HG03460 (cell line): Measurements from ENCODE around the gene HDGFL3.

Source experiments
- ATAC-seq: cut with Tn5 transposase; IDR thresholded peaks from one replicate; pipeline ENCODE4 v1.9.1; 2021; ENCODE audit not compliant: unreplicated experiment

Gene HDGFL3

DNA sequence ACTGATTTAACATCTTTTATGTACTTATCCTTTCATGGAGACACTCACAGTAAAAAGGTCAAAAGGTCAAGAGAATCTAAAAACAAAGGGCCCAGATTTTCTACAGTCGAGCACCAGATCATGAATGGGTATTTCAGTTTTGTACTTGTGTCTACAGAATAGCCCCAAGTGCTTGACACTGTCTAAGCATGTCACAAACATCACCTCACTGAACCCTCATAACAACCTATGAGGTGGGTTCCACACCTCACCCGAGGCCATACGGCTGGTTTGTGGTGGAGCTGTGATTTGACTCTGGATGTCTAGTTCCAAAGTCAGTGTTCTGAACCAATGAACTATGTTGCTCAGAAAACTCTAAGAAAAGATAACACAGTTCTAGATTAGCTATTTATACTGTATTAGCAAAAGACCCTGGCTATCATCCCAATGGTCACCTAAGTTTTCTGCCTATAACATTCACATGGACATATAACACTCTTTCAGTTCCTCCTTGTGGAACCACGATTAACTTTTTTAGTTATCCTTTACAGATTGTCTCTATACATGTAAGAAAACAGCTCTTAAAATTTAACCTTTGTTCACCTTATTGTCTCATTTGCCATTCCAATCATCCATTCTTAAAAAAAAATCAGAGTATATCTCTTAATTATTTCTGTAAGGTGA, 74.6 kb downstream of the HDGFL3 start:
- ATAC-seq = no peak

DNA sequence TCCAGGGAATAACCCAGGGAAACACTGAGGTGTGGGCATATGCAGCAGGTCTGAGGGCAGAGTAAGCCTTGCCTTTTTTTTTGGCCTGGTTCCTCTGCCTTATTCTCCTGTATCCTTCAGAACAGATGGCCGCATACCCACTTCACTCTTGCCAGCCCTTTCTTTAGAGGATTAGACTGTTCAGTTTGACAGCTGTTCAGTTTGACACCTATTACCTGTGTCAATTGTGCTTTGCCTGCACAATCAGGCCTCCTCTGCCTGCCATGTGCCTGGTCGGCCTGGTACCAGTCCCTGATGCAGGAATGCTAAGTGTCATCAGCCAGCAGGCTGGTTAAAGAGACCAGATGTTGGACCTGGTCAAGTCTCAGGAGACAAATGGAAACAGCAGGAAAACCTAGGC, 77.8 kb downstream of the HDGFL3 start:
- ATAC-seq = no peak

DNA sequence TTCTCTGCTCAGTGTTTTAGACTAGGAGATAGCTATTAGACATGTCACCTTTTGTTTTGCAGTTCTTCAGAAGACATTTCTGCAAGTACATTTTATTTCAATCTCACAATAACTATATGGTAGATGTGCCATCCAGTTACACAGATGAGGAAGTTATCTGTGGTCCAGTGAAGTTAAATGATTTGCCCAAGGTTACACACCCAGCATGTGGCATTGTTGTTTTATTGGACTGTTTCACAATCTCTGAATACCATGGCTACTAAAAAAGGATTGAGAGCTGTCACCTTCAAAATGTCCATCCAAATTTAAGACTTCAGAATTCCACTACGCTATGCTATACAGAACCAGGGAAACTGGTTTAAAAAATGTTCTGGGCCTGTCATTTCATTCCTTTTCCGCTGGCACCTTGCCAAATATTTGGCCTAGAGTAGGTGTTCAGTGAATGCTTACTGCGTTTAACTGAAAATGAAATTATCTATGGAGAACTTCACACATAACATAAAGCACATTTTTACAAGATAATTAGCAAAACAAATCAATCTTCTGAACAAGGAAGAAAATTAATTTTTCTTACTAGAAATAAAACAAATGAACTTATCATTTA, 80.0 kb downstream of the HDGFL3 start:
- no peak for ATAC-seq

DNA sequence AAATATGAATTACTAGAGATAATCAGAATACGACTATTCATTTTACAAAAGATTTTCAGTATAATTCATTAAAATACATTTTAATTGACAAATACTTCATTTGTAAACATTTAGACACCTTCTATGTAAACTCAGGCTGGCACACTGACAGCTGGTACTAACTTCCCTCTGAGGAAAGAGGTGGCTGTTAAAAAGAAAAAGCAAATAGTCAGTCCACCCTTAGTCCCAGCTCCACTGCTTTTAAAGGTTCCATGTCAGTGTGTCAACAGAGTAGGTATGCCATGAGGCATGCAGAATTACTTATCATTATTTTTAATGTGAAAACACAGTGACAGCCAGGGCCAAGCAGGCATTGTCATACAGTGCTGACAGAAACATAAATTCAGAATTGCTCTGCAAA, 84.1 kb downstream of the HDGFL3 start:
- ATAC-seq = no peak

DNA sequence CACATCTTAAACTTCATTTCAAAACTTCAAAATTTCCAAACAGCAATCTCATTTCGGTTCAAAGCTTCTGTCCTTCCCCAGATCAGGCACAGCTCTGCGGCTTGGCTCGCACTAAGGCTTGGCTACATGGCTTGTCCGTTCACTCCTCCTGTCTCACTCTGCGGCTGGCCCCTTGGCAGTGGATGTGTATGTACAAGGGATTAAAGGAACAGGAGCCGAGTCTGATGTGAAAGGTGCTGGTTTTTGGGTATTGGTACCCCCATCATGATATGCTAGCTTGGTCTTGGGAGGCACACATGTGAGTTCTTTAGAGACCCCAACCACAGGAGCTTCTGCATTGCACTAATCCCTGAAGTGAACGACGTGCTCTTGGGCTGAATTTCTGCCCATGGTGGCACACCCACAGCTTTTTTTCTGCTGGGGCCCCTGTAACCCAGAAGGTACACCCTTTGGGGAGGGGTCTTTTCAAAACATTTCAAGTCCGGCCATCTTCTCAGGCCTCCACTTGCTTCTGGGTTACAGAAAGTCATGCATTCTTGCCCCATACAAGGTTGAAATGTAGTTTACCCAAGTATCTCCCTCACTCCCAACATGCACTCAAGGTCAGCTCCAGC, 87.5 kb downstream of the HDGFL3 start:
- ATAC-seq = no peak

DNA sequence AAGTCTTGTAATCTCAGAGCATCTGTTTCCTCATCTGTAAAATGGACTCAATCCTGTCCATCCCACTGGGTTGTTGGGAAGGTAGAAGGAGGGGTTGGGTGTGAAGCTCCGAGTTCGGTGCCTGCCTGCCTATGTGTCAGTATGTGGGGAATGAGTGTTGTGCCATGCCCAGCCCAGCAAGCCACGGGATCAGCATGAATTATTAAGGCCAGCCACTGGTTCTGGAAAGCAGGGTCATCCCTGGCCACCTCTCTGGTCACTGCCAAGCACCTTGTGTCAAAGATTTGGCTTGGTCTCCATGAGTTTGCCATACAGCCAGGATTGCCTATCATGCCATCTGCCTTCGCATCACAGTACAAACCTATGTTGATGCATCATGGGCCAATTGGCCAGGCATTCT, 88.7 kb downstream of the HDGFL3 start:
- no peak for ATAC-seq

DNA sequence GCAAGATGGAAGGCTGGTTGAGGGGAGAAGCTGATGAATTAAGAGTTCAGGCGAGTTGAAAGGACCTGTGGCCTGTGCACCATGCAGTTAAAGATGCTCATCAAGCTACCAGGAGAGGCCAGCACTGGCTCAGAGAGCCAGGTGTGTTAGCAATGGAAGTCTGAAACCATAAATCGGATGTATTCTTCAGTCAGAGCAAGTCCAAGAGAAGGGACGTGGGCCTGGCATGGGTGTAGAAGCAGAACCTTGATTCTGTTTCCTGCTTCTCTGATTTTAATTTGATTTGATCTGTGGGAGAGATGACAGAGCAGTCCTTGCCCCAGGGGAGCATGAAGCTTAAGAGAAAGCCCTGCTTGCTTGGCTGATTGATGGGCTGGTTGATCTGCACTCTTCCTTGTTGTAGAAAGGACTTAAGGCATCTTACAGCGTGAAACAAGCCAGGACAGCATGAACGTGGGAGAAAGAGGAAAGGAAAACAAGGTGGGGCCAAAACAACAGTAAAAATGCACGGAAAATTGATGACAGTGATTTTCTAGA, 89.3 kb downstream of the HDGFL3 start:
- ATAC-seq = no peak

DNA sequence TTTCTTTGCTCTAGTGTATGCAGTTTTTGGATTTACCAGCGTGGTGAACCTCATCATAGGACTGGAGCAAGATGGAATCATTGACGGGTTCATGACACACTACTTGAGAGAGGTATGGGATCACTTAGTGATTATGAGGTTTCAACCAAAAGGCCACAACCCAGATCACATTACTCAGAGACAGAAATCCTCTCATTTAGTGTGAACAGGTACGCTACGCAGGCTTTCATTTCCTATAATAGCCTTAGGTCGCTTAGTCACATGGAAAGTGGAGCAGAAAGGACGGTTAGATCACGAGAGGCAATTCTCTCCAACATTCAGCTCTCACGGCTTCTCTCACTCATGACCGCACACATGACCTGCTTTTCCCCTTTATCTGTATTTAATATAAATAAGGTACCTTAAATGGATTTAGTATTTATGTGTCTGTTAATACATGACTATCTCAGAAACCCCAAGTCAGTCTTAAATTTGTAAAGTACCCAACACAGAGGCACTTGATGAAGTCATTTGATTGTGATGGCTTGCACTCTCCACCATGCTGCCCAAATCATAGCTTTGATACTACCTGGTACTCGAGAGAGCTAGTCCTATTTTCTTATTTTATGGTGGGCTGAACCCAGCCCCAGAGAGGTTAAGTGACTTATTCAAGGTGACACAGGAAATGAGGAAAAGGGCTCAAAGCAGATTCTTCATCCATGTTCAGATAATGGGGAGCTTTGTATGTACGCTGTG, 91.6 kb downstream of the HDGFL3 start:
- no peak for ATAC-seq

DNA sequence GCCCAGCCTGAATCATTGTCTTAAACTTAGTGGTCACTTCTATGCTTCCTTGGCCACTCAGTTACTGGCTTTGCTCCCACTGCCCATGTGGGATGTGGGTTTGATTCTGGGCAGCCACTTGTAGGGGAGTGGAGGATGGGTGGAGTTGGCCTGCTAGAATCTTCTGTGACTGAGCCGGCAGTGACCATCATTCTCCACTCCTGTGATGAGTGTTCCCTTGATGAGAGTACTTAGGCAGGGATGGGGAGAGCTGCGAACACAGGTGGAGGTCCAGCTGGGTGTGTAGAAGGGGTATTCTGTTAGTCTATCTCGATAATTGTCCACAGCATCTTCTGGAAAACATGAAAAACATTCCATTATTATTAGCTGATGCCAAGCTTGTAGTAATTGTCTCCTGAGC, 92.2 kb downstream of the HDGFL3 start:
- ATAC-seq = no peak

DNA sequence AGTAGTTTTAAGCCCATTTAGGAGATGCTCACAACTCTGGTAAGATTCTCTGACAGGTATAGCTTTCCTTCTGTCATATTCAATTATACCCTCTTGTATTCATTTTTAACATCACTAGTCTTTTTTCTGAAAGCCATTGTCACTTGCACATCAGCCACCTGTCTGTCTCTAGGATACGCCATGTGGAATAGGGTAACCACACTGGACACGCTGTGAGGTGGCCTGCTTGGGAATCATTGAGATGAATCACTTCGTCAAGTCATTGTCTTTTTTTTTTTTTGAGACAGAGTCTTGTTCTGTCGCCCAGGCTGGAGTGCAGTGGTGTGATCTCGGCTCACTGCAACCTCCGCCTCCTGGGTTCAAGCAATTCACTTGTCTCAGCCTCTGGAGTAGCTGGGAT, 92.8 kb downstream of the HDGFL3 start:
- ATAC-seq = no peak

DNA sequence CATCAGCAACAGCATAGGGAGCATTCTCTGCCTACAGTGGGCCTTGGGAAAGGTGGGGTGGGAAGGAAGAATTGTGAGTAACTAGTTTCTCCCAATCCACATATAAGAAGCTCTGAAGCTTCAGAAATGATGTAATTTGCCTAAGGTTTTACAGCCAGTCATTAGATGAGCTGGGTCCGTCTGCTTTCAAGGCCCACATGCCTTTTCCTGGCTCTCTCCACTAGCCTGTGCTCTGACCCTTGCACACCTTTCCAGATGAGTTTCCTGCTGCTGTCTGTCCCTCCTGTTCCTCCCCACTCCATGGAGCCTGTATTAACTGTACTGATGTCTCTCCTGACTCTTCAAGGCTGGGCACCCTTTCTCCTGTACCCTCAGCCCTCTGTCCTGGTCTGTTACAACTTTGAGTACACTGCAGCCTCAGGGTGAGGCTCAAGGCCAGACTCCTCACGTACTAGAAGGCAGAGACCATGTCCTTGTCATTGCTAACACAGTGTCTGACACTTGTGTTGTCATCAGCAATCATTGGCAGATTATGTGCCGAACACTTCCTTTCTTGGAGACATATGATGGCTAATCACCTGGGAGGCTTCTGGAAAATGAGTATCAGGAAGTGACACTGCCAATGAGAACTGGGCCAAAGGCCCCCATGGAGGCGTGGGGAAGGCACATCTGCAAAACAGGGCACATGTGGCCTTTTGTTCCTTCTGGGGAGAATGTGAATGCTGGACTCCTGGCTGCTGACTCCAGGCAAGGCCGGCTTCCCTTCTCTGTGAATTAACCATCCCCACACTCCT, 93.5 kb downstream of the HDGFL3 start:
- no peak for ATAC-seq

DNA sequence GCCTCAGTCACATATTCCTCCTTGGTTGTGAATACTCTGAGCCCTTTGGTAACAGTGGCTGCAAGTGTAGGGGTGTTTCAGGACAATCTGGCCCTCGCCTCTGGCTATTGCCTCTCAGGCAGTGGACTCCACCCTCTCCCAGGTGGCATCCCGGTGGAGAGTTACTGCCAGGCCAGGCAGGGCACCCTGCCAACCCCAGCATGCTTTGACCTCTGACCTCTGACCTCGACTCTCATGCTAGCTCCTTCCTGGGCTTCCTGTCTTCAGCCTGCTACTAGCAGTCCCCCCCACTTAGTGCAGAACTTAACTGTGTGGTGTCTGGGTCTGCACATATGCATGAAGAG, 94.7 kb downstream of the HDGFL3 start:
- no peak for ATAC-seq

DNA sequence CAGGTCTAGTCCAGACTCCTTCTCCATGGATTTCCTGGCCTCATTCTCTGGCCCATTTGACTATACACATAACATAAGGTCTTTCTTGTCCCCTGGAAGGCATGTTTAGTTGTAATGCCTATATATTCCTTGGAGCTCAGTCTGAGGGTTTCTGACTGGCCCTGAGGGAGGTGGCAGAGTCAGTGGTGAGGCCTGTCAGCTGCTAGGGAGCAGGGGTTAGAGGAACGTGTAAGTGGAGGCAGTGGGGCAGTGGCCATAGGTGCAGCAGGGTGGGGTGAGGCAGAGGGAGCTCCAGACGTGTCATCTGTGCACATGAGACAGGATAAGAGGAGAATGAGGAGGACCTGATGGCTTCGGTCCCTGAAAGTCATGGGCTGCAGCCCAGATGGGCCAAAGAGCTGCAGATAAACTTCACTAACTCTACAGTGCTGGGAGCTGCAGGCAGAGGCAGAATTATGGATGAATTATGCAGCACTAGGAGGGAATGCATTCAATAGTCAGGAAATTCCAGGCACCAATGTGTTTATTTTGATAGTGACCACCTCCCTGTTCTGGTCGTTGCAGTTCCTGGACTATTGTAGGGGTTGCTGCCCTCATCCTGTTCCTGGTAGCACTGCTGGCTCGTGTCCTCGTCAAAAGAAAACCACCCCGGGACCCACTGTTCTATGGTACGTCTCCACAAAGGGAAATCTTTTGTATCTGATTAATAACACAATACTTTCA, 95.2 kb downstream of the HDGFL3 start:
- no peak for ATAC-seq

DNA sequence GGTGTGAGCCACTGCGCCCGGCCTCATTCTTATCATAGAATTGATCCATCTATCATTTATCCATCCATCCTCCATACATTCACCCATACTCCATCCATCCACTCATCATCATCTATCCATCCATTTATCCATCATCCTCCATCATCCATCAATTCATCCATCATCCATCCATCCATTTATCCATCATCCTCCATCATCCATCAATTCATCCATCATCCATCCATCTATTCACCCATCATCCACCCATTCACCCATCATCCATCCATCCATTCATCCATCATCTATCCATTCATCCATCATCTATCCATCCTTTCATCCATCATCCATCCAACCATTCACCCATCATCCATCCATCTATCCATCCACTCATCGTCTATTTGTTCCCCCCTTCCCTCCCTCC, 96.5 kb downstream of the HDGFL3 start:
- no peak for ATAC-seq

DNA sequence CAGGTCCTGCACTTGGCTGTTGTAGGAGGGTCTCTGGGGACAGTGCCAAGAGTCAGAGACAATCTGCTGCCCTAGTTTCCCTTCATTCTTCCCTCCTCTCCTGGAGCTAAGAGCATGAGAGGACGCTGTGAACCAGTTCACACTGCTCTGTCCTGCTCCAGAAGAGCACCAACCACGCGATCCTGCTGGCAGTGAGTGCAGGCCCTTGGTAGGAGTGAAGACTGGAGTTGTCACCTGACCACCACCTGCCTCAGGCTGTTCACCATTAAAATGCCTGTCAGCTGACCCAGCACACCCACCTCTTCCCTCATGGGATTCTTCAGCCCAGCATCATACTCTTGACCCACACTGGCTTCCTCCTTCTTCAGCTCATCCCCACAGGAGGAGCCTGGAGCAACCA, 97.2 kb downstream of the HDGFL3 start:
- ATAC-seq = no peak

DNA sequence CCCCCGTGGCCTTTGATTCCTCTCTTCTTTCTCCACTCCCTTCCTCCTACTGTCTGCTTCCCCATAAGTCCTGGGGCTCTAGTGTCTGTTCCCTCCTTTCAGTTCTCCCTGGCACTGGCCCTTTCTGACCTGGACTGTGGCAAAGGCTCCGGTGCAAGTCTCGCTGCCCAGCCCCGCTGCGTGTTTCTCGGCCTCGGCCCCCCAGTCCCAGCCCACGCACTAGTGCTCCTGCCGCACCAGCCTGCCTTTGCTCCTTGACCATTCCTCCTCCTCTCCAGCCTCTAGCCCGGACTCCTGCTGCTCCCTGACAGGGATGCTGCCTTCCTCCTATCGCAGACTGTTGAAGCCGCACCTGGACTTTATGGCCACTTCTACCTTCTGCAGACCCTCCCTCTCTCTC, 98.1 kb downstream of the HDGFL3 start:
- ATAC-seq = no peak

DNA sequence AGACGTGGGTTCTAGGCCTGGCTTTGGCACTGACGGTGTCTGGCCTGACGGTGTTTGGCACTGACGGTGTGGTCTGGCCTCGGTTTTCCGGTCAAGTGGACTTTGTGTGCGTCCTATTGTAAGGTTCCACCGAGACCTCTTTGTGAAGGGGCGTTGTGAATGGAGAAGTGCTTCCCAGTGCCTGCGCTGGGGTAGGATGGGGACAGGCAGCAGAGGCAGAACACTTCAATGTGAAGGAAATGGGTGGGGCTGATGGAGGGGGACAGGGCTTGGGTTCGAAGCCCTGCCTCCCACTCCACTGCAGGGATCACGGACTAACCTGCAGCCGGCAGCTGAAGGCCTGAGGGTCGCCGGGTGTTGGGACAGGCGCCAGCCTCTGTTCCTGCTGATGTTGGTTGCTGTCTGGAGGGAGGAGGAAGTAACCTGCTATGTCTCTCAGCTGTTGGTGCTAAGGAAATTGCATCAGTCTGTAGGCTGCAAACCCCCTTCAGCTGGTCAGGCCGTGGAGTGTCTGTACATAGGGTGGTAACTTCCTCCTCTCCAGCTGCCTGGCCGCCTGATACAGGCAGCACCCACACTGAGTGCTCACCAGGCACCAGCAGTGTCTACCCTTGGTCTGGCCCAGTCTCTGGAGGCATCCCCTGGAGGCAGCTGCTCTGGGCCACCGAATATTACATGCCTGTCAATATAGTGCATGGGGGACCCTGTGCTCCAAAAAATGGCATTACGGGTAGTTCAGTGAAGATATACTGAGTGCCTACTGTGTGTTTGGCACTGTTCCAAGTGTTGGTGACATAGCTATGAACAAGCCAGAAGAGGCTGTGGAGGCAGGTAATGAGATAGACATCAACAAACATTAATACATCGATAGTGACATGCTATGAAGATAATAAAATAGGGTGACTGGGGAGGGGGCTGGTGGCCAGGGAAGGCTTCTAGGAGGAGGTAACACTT, 99.1 kb downstream of the HDGFL3 start:
- ATAC-seq = peak; percentile 77

DNA sequence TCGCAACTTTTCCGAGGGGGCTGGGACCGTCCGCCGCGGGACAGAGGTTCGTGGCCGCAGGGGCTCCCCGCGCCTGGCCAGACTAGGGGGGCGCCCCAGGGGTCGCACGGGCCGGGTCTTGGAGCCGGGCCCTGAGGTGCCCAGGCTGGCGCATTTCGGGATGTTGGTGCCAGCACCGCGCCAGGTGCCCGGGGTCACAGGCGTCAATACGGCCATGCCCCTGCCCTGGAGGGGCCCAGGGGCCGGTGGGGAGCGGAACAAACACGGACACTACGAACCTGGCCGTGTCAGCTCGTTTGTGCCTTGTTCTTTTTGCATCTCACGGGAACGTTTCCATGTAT, 99.8 kb downstream of the HDGFL3 start:
- ATAC-seq = no peak
